ENCODE measurements around the gene CLSTN1. TPM values are rescaled to one million over a fixed set of nuclear protein-coding genes. Genes with fewer than 3 reads are reported as not detected.
A peak's percentile ranks its signal among the peaks of the same experiment; 100 is the strongest.
"Not testable (repeated sequence)": the region's sequence is repeated elsewhere in the genome, so short reads cannot be mapped to it uniquely, and the experiment has no call there.

Gene CLSTN1
- total RNA-seq, 1 experiment from 2014 or later: 119 TPM

- TF ChIP-seq ARID4B (CRISPR knock-in tag; IDR thresholded peaks at IDR 0.05; ENCODE audit: borderline replicate concordance): no peak
Measured at GRCh38 chr1:9805006-9805508, 18.7 kb downstream of the CLSTN1 start (continued).

- H3K27ac Mint-ChIP-seq; POLR2A ChIA-PET; H3K9me3 Mint-ChIP-seq; ATAC-seq; DNase-seq (ENCODE audit: low spot score); H3K4me3 Mint-ChIP-seq; H3K27me3 Mint-ChIP-seq (ENCODE audit: low read depth); H3K36me3 Mint-ChIP-seq: not testable (repeated sequence)
- H3K4me1 Mint-ChIP-seq: peaks cover 32% of the 10 kb centered on the region
- CTCF ChIA-PET: interaction anchor here (0.6 to 1.7 kb wide), 4 partner anchors 14 to 58 kb away, joined by 3 to 9 read pairs (median 4); no protein-coding TSS in a partner anchor
Measured at GRCh38 chr1:9803003-9803918, 20.5 kb downstream of the CLSTN1 start.

GRCh38 chr1:9801909-9802308 lies 21.9 kb downstream of the CLSTN1 start:
- Mint-ChIP-seq H3K27ac (peak overlapping the region; percentile 20; the same call in 1 of the 2 replicates), H3K4me1 (peaks cover 32% of the 10 kb centered on the region), H3K36me3 (peaks cover 5% of the 10 kb centered on the region; the same call in 1 of the 2 replicates), H3K4me3 (no peak overlapping the region), H3K27me3 (ENCODE audit: low read depth) (no peaks in the 10 kb centered on the region), H3K9me3 (no peaks in the 10 kb centered on the region)
- ATAC-seq: no peak
- ChIA-PET CTCF (interaction anchor here (1.7 kb wide), 1 partner anchor 17 kb away, joined by 9 read pairs; no protein-coding TSS in a partner anchor), POLR2A (no interaction called here)
- TF ChIP-seq SP1 (CRISPR knock-in tag; conservative IDR thresholded peaks at IDR 0.05) (no peak), MYBL2 (CRISPR knock-in tag; IDR thresholded peaks at IDR 0.05) (no peak), RELA (CRISPR knock-in tag; IDR thresholded peaks at IDR 0.05; ENCODE audit: borderline replicate concordance) (no peak), NFE2L1 (CRISPR knock-in tag; IDR thresholded peaks at IDR 0.05) (no peak), ZMAT4 (CRISPR knock-in tag; IDR thresholded peaks at IDR 0.05) (no peak), ZNF396 (CRISPR knock-in tag; IDR thresholded peaks at IDR 0.05; ENCODE audit: borderline replicate concordance) (no peak), RORB (CRISPR knock-in tag; IDR thresholded peaks at IDR 0.05) (no peak), ATF2 (CRISPR knock-in tag; IDR thresholded peaks at IDR 0.05; ENCODE audit: borderline replicate concordance, low read depth) (no peak), CREM (CRISPR knock-in tag; IDR thresholded peaks at IDR 0.05) (no peak), ZNF512 (CRISPR knock-in tag; IDR thresholded peaks at IDR 0.05; ENCODE audit: borderline replicate concordance) (no peak), STAT6 (CRISPR knock-in tag; conservative IDR thresholded peaks at IDR 0.05; ENCODE audit: low read depth) (no peak), ZSCAN18 (CRISPR knock-in tag; IDR thresholded peaks at IDR 0.05) (no peak), USF1 (CRISPR knock-in tag; IDR thresholded peaks at IDR 0.05) (no peak), NR2C2 (CRISPR knock-in tag; IDR thresholded peaks at IDR 0.05) (no peak)
- no peak for DNase-seq (ENCODE audit: low spot score)
